ENCODE data around the gene AGAP1.

- no peak for TF ChIP-seq CTCF (IDR thresholded peaks at IDR 0.05; ENCODE audit: insufficient read depth, low read depth, low read length)
- TF ChIP-seq EZH2 (IDR thresholded peaks at IDR 0.05; ENCODE audit: insufficient read depth, low read length) = no peak
These were observed 452.7 kb downstream of the AGAP1 start for GRCh38 chr2:235946590-235946989.
